Measurements from ENCODE around the gene LCN15. TPM values are rescaled to one million over a fixed set of nuclear protein-coding genes. Genes with fewer than 3 reads are reported as not detected.

The LCN15 gene
- total RNA-seq, 1 experiment from 2014 or later: not detected

- Histone ChIP-seq H3K27me3 (ENCODE audit: insufficient read depth, low read depth) (peaks cover 4% of the 10 kb centered on the region; the same call in 1 of the 2 replicates), H2AFZ (no peak overlapping the region), H3K4me3 (no peak overlapping the region), H3K4me2 (no peak overlapping the region), H3K9me2 (ENCODE audit: insufficient read depth) (no peaks in the 10 kb centered on the region), H3K36me3 (ENCODE audit: low read depth) (no peaks in the 10 kb centered on the region), H3K4me1 (replicated peaks; ENCODE audit: insufficient read depth) (peaks cover 6% of the 10 kb centered on the region), H3F3A (ENCODE audit: insufficient read depth, low read depth) (peaks cover 23% of the 10 kb centered on the region; the same call in 1 of the 2 replicates), H4K20me1 (ENCODE audit: insufficient read depth) (no peaks in the 10 kb centered on the region), H3K9me3 (ENCODE audit: insufficient read depth, low read depth) (no peaks in the 10 kb centered on the region), H3K79me2 (ENCODE audit: low read depth) (no peaks in the 10 kb centered on the region), H3K27ac (no peak overlapping the region)
- BruUV-seq (replicated peaks): no TSS peak
- intact Hi-C loops (cut with micrococcal nuclease; ENCODE audit: unreplicated experiment): no loop called here
- ChIA-PET POLR2A (ENCODE audit: unreplicated experiment) (interaction anchor here (0.8 kb wide), 1 partner anchor 231 kb away, joined by 3 read pairs; the partner anchor contains the start of gene CLIC3), CTCF (no interaction called here)
- TF ChIP-seq EZH2 (IDR thresholded peaks at IDR 0.05; ENCODE audit: low read depth) (no peak), CTCF (conservative IDR thresholded peaks at IDR 0.05) (no peak)
- no peak for DNase-seq
Measured at GRCh38 chr9:136765041-136765440, 723 bp upstream of the LCN15 start.

GRCh38 chr9:136763649-136764035, 676 bp downstream of the LCN15 start:
- H2AFZ ChIP-seq: no peak overlapping the region
- CTCF ChIA-PET: interaction anchor here (0.6 kb wide), 2 partner anchors 12 to 85 kb away, joined by 3 to 4 read pairs; no protein-coding TSS in a partner anchor
- BruUV-seq (replicated peaks): no TSS peak
- H3K27ac ChIP-seq: no peak overlapping the region
- intact Hi-C loops (cut with micrococcal nuclease; ENCODE audit: unreplicated experiment): no loop called here
- H3K9me3 ChIP-seq (ENCODE audit: insufficient read depth, low read depth): no peaks in the 10 kb centered on the region
- H3K79me2 ChIP-seq (ENCODE audit: low read depth): no peaks in the 10 kb centered on the region
- H3K4me3 ChIP-seq: no peak overlapping the region
- no peak for DNase-seq
- peaks cover 4% of the 10 kb centered on the region; the same call in 1 of the 2 replicates for H3K27me3 ChIP-seq (ENCODE audit: insufficient read depth, low read depth)
- H3K4me2 ChIP-seq: no peak overlapping the region
- no peaks in the 10 kb centered on the region for H4K20me1 ChIP-seq (ENCODE audit: insufficient read depth)
- H3K4me1 ChIP-seq (replicated peaks; ENCODE audit: insufficient read depth): peaks cover 6% of the 10 kb centered on the region
- H3K36me3 ChIP-seq (ENCODE audit: low read depth): no peaks in the 10 kb centered on the region
- POLR2A ChIA-PET (ENCODE audit: unreplicated experiment): no interaction called here
- no peaks in the 10 kb centered on the region for H3K9me2 ChIP-seq (ENCODE audit: insufficient read depth)
- H3F3A ChIP-seq (ENCODE audit: insufficient read depth, low read depth): peaks cover 23% of the 10 kb centered on the region; the same call in 1 of the 2 replicates
- TF ChIP-seq EZH2 (IDR thresholded peaks at IDR 0.05; ENCODE audit: low read depth): no peak
- no peak for TF ChIP-seq CTCF (conservative IDR thresholded peaks at IDR 0.05)

GRCh38 chr9:136762915-136763648, 1.2 kb downstream of the LCN15 start:
- H3K9me3 ChIP-seq (ENCODE audit: insufficient read depth, low read depth): no peaks in the 10 kb centered on the region
- H3K4me3 ChIP-seq: no peak overlapping the region
- peaks cover 6% of the 10 kb centered on the region for H3K4me1 ChIP-seq (replicated peaks; ENCODE audit: insufficient read depth)
- peaks cover 23% of the 10 kb centered on the region; the same call in 1 of the 2 replicates for H3F3A ChIP-seq (ENCODE audit: insufficient read depth, low read depth)
- intact Hi-C loops (cut with micrococcal nuclease; ENCODE audit: unreplicated experiment): no loop called here
- no TSS peak for BruUV-seq (replicated peaks)
- H3K36me3 ChIP-seq (ENCODE audit: low read depth): no peaks in the 10 kb centered on the region
- H2AFZ ChIP-seq: no peak overlapping the region
- no peaks in the 10 kb centered on the region for H3K9me2 ChIP-seq (ENCODE audit: insufficient read depth)
- H3K79me2 ChIP-seq (ENCODE audit: low read depth): no peaks in the 10 kb centered on the region
- DNase-seq: peak in 1 of 2 experiments; percentile 70
- CTCF ChIA-PET: interaction anchor here (0.6 to 0.7 kb wide), 4 partner anchors 12 to 400 kb away, joined by 3 to 6 read pairs (median 4); no protein-coding TSS in a partner anchor
- POLR2A ChIA-PET (ENCODE audit: unreplicated experiment): no interaction called here
- peak overlapping the region; percentile 57; the same call in 1 of the 2 replicates for H3K4me2 ChIP-seq
- TF ChIP-seq EZH2 (IDR thresholded peaks at IDR 0.05; ENCODE audit: low read depth) (no peak), CTCF (conservative IDR thresholded peaks at IDR 0.05) (no peak)
- no peaks in the 10 kb centered on the region for H4K20me1 ChIP-seq (ENCODE audit: insufficient read depth)
- H3K27ac ChIP-seq: no peak overlapping the region
- H3K27me3 ChIP-seq (ENCODE audit: insufficient read depth, low read depth): peaks cover 4% of the 10 kb centered on the region
